ENCODE data around the gene SORL1.

Gene SORL1

DNA sequence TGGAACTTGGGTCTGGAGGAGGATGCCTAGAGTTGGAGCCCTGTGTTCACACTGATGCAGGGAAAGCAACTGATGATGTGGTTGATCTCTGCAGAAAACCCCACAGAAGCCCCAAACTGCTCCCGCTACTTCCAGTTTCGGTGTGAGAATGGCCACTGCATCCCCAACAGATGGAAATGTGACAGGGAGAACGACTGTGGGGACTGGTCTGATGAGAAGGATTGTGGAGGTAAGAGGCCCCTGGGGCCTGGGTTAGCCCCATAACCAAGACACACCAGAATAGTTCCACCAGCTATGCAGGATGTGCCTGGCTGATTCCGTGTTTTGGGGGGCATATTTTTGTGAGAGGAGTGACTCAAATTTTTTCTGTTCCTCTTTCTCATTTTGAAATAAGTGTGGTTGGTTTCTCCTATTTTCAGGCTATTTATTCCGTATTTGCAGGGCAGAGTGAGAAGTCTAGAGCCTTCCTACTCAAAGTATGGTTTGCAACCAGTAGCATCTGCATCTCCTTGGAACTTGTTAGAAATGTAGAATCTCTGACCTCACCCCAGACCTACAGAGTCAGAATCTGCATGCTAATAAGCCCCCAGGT lies 137.9 kb downstream of the SORL1 start:
- peak; percentile 40 to 64 for DNase-seq

DNA sequence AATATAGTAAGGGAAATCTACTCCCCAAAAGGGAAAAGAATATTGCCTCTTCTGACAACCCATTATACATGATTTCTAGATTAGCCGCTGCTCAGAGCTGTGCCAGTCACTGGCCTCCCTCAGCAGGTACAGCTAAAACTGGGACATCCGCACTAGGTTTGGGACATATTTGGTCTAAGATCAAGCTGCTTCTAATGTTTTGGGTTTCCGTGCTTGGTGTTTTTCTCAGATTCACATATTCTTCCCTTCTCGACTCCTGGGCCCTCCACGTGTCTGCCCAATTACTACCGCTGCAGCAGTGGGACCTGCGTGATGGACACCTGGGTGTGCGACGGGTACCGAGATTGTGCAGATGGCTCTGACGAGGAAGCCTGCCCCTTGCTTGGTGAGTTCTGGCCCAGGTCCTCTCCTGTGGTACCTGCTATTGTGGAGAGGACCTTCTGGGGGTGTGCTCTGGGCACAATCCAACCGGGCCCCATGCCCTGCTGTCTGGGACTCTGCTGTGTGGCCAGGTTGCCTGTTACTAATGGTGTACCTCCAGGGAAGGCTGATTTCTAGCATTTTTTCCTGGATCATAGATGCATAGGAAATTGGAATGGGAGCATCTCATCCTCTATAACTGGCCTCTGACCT lies 138.8 kb downstream of the SORL1 start:
- DNase-seq: no peak

DNA sequence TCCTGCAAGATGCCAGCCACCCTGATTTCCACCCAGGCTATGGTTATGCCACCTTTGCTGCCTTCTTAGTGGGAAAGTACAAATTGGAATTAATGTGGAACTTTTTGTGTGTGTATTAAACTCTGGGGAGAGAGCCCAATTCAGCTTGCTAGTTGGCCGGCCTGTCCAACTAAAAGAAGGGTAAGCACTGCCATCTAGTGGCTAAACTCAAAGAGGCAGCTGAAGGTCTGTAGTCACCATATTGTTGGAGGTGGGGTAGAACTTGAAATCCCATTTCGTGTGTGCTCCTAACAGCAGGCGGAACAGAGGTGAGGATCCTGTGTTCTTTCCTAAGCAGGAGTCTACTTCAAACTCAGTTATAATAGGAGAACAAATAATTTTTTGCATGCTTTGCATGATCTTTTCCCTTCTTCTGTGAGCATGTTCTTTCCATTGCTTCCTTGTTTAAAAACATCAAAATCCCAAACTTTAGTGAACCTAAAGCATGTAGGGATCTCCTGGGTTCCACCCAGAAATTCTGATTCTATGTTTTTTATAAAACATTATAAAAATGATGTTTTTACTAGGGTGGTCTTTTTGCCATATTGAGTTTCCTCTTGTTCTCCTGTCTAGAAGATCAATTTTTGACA lies 139.4 kb downstream of the SORL1 start:
- DNase-seq: peak; percentile 63 to 86

DNA sequence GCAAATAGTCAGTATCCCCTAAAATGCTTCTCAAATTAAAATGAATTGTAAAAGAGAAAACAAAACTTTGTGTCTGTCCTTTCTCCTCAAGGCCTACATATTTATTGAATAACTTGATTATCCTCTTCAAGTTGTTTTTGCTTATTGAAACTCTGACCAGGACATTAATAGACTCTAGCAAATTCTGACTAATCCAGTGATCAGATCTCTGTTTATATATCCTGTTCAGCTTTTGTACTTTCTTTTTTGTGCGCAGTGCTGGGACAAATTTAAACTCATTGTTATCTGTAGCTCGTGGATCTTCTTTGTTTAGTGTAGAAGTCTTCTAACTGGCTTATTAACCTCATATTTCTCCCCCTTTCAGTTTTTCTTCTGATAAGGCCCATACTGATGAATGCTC lies 140.6 kb downstream of the SORL1 start:
- DNase-seq: no peak

DNA sequence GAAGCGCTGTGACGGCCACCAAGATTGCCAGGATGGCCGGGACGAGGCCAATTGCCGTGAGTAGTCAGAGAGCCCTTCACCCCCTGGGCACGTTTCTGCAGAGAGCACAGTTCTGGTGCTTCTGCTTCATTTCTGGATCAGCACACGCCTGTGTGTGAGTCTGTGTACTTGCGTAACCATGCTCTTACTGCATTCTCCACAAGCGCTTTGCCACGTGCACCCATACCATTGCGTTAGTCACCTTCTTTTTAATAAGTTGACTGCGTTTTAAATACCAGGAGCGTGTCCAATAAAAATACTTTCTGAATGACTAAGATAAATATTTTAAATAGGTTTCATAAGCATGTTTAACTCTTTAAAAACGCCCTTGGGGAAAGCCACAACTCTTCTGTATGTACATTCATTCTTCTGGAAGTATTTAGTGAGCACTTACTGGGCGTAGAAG lies 143.6 kb downstream of the SORL1 start:
- DNase-seq: no peak

DNA sequence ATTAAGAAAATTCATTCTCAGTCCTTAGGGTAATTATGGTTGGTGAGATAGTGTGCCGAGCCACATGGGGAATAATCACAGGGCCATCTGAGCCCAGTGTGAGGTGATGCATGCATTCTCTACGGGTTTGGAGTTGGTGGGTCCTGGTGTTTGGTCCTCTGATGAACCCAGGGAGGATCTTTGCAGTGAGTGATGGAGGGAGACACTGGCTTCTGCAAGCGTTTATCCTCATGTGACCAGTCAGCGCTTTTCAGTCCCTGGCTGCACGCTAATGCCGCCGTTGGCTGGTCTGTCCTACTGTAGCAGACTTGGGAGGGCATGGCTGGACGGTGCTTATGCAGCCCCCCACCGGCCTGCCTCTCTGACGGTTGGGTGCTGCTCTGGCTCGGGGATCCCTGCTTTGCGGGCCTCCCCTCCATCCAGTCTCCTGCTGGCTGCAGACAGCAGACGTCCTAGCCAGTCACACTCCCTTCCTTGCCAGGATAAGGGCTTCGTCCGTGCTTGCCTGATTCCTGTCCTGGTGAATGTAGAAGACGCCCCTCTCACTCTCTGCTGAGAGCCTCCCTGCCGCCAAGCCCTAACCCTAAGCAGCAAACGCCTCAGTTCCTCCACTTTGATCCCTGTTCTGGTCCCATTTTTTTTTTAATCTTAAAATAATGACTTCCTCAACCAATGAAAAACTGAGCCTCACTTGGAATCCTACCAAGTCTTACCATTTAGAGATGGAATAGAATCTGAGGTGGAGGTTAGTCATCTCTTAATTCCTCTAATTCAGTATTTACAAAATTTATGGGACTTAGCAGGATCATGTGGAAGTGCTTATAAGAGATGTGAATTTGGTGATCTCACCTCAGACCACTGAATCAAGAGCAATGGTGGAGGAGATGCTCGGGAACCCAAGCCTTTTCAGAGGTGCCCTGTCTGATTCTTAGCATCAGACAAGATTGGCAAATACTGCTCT lies 144.4 kb downstream of the SORL1 start:
- no peak for DNase-seq

DNA sequence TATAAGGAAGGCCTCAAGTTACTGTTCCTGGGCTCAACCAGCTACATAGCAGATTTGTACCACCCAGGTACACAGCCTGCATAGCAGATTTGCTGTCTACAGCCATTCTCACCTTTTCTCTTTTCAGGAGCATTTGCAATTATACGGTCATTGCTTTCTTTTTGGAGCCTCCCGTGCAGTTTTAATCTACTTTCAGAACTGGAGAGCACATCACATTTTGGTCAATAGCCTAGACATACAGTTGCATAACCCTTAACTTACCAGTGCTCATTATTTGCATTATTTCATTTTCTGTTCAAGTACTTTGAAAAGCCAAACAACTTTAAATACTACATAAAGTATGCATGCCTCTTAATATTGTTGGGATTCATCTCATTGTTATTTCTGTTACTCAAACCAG lies 151.2 kb downstream of the SORL1 start:
- no peak for DNase-seq

DNA sequence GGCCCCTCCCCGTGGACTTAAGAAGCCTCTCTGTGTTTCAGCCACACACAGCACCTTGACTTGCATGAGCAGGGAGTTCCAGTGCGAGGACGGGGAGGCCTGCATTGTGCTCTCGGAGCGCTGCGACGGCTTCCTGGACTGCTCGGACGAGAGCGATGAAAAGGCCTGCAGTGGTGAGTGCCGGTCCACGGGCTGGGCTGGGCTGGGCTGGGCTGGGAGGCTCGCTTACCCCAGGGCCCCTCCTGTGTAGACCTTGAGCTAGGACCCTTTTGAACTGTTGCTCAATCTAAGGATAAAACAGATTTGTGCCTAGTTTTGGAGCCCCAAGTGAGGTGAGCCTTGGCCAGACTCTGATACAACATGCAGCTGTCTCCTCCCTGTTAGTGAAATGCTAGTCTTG lies 152.0 kb downstream of the SORL1 start:
- DNase-seq: no peak

DNA sequence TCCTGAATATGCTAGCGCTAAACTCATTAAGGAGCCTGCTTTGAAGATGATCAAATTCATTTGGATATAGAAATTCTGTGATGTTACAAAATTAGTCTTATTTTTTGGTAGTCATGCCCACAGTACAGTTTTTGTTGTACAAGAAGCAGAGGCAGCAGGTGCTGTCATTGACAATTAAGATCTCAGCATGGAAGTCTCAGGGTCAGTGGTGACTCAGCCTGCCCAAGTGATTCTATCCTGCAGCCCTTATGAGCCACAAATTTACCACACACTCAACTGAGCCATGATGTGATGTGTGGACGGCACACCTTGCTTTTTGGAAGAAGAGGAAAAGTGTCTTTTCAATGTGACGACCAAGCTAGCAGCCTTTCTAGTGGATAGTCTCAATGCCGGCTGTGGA lies 154.2 kb downstream of the SORL1 start:
- no peak for DNase-seq

DNA sequence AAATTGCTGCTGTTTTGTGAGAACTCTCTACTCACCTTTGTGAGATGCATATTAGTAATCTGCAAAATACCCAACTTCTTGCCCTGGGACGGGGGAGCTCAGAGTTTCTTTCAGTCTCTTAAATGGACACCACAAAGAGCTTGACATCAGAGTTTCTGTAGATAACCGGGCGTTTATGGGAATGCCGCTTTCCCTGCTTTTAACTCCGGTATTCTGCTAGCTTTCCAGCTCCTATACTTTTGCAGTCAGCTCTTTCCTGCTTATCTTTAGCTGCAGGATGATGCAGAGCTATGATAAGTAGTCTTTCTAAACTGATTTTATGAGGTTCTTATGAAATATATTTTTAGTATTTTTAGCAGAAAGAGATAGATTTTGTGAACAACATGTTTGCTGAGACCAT lies 155.2 kb downstream of the SORL1 start:
- no peak for DNase-seq

DNA sequence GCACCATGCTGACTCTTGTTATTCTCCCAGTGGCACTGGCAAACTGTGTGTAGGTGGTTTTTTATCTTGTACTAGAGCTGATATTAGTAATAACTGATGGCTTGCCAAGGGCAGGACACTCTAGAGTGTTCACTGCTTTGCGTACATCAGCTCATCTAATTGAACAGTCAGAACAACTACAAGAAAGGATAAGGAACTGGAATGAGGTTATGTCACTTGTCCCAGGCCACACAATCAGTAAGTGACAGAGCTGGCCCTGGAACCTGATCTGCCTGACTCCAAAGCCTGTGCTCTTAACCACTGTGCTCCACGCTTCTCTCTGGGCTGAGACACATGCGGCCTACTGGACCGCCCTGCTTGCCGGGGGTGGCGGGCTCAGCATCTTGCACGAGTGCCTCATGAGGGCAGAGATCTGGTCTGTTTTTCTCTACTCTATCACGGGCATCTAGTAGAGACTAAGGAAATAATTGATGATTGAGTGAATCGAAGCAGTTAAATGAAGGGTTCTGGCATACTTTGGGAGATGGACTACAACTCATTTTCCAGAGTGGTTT lies 156.5 kb downstream of the SORL1 start:
- no peak for DNase-seq

DNA sequence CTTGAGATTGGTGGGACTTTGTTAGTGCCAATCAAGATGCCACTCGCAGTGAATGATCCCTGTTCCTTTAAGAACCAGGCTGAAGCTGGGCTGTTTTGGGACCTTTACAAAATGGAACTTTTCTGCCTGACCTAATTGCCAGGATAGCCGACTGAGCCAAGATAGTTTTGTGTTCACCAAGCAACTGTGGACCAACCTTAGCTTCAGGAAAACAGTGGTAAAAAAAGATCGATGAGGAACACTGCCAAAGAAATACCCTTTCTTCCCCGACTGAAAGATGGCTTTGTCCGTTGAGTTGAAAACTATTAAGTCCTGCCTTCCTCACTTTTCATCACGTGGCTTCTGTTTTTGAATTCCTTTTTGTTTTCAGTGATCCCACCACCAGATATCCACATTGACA lies 158.6 kb downstream of the SORL1 start:
- peak in 1 of 2 donors; percentile 48 for DNase-seq

DNA sequence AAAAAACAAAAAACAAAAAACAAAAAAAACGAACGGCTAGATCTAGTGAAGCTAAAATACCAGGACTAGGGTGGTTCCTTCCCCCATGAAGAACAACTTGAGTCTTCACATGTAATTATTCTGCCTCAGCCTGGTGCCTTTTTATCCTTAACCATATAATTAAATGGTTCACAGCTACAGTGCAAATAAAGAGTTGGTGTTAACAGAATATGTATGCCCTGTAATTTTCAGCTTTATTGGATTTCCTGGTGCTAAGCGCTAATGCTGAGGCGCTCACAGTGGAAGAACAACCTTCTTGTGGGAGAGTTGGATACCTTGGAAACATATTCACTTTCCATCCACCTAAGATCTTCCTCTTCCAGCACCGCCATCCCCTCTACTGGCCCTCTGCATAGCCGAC lies 159.1 kb downstream of the SORL1 start:
- no peak for DNase-seq

DNA sequence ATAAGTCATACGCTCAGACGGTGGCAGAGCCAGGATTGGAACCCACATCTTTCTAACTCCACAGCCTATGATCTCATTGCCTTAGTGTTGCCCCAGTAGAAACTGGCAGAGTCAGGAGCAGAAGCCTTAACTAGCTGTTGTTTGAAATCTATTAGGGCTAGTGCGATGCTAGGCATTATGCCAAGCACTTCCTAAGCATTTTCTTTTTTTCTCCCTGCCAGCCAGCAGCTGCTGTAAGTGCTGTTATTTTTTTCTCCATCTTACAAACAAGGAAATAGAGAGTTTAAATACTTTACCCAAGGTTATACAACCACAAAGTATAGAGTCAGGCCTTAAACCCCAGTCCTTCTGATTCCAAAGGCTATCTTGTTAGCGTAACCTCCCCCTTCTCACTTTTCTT lies 161.6 kb downstream of the SORL1 start:
- DNase-seq: peak in 1 of 2 donors; percentile 40

DNA sequence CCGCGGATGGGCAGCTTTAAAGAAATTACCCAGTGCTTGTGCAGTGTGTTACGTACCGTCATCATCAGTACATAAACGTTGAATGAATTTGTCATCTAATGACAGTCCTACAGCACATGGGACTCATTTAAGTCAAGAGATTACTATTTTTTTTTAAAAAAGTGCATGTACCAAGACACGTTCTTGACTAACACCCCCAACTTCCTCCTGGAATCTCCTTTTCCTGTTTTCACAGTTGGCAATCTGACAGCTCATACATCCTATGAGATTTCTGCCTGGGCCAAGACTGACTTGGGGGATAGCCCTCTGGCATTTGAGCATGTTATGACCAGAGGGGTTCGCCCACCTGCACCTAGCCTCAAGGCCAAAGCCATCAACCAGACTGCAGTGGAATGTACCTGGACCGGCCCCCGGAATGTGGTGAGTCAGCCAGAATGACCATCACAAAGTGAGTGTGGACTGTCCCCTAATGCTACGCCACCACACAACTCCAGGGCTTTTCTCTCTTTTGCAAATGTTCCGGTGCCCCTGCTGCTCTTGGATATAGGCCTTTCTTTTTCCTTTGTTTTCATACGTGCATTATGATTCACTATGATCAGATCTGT lies 162.6 kb downstream of the SORL1 start:
- DNase-seq: no peak

DNA sequence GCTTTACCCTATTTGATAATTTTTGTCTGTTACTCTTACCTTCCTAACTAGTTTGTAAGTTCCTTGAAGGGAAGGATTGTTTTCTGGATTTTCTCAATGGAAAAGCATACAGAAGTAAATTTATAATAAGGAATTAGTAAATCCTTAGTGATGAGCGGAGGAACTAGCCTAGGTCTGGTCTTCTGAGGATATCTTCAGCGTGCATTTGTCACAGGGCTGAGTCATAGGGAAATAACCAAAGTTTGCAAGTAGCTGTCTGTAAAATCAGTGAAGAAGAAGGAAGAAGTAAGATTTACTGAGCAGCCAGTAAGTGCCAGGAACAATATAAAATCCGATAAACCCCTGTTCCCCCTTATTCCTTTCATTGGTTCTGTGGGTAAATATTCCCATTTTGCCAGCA lies 163.4 kb downstream of the SORL1 start:
- no peak for DNase-seq

DNA sequence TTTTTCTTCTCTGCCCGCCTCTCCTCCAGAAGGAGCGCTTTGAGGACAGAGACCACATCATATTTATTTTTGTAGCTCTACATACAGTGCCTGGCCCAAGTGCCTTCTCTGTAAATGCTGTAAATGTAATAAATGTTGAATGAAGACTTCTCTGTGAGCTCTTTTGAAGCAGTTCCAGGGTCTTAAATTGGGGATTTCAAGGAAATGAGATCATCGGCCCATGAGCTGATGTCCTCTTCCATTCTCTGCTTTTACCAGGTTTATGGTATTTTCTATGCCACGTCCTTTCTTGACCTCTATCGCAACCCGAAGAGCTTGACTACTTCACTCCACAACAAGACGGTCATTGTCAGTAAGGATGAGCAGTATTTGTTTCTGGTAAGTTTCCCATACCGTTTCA lies 166.4 kb downstream of the SORL1 start:
- no peak for DNase-seq

DNA sequence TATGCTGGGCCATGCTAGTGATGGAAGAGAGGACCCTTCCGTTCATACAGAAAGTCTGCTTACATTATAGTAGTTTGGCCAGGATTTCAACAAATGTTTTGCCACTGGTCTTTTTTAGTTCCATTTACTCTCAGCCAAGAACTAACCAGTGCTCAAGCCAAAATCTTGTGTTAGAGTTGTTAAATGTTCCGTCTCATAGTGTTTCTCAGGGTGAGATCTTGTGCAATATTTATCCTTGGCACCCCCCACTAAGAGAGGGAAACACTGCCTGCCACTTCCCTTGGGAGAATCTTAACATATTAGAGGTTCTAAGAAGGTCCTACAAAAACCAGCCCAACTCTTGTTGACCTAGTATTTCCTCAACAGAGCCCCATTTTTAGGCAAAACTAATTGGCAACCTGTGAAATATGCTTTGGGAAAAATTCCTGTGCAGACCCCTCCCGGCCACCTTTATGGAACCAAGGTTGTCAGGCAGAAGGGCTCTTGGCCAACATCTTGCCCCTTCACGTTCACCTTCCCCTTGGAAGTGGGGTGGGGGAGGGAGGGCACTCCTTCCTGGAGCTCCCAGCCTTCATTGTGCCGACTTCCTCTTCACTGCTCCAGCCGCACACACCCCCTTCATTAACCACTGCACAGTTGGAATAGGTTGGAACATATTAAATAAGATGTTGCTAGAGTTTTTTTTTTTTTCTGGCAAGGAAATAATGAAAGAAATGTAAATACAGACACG lies 173.8 kb downstream of the SORL1 start:
- DNase-seq: peak in 1 of 2 donors; percentile 55

DNA sequence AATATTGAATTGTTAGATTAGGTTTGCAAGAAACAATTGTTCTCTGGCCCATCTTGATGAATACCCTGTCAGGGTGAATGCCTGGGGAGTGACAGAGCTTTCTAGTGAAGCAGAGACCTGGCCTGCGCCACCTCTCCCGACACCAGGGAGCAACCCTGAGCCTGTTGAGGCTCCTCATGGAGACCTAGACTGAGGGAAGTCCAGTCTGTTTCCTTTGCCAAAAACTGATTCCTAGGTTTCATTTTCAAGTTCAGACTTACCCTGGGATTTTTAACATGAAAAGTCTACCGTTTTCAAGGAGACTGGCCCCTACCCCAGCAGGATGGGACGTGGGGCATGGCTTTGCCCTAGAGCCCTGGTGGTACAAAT lies 174.4 kb downstream of the SORL1 start:
- DNase-seq: no peak

DNA sequence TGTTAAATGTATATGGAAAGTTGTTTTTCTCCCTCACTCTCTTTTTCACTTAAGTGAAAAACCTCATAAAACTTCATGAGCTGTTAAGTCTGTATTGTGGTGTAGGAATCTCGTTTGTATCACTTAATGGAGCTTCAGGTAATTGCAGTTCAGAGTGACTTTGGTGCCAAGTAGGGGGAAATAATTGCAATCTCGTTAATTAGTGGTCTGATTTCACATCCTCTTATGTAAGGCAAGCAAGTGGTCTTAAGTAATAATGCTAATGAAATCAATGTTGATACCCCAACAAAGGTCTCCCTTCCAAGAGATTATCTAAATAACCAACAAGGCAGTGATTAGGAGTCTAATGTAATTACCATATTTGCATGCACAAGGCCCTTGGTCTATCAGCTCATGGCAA lies 174.9 kb downstream of the SORL1 start:
- DNase-seq: no peak

DNA sequence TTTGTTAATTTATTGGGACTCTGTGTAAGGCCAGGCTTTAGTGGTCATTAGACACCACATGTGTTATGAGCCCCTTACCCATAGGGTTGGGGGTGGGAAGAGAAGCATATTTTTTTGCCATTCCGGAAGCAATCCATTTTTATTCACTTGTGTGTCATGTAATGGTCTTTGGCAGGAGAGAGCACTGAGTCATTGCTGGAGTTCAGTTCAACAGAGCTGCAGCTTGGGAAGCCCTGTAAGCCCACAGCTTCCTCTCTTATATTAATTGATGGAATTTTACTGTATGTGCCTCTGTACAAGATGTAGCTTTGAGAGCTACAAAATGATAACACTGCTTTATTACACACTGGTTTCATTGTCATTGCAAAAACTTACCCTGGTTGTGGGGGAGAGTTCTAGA lies 177.9 kb downstream of the SORL1 start:
- DNase-seq: no peak

DNA sequence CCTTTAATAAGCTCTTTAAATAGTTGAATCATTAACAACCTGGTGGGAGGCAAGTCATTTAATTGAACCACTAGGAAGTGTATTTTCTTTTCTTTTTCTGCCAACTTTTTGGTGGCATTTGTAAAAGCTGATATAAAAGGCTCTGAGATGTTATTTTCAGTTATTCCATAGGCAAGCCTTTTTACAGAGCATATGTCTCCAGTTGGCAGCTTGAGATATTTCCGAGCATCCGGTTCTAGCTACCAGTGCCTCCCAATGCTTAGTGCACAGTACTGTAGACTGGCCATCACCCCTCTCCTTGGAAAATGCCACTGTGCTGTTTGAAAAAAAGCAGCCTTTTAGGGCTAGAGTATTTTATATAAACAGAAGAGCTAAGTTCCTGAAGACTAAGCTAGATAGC lies 179.3 kb downstream of the SORL1 start:
- DNase-seq: no peak
